Liver (tissue), 9 donors: ENCODE data around the gene FAM184B. TPM values are rescaled to one million over a fixed set of nuclear protein-coding genes. Genes with fewer than 3 reads are reported as not detected.

Source experiments
- DNase-seq: peaks from one replicate; pipeline ENCODE4 v3.0.0-alpha.2; 2017; ENCODE audit warnings: low spot score
- H3K27ac ChIP-seq, 2 donors: one replicate each; pipeline ENCODE4 v1.7.0; 2013; ENCODE audit warnings: inconsistent platforms in 2 of 2, low read length in 2 of 2, control low read depth in 1 of 2, low read depth in 1 of 2, mild to moderate bottlenecking in 1 of 2
- H3K27me3 ChIP-seq, 4 donors: one replicate each; pipeline versions ENCODE4 v1.6.1 to v1.7.0; 2013; ENCODE audit warnings: low read length in 3 of 4, inconsistent platforms in 1 of 4, mild to moderate bottlenecking in 1 of 4, moderate library complexity in 1 of 4; ENCODE audit not compliant: control insufficient read depth in 4 of 4, insufficient read depth in 4 of 4
- H3K36me3 ChIP-seq, 4 donors: one replicate each; pipeline versions ENCODE4 v1.6.1 to v1.7.0; 2013; ENCODE audit warnings: low read length in 3 of 4, mild to moderate bottlenecking in 3 of 4, low read depth in 1 of 4, moderate library complexity in 1 of 4; ENCODE audit not compliant: control insufficient read depth in 4 of 4, insufficient read depth in 3 of 4
- H3K4me1 ChIP-seq, 4 donors: one replicate each; pipeline versions ENCODE4 v1.6.1 to v1.7.0; 2013; ENCODE audit warnings: low read length in 3 of 4, mild to moderate bottlenecking in 3 of 4, moderate library complexity in 1 of 4; ENCODE audit not compliant: control insufficient read depth in 4 of 4, insufficient read depth in 4 of 4
- H3K4me3 ChIP-seq, 3 donors: one replicate each; pipeline versions ENCODE4 v1.6.1 to v1.7.0; 2013; ENCODE audit warnings: low read length in 3 of 3, control low read depth in 1 of 3, low read depth in 1 of 3, mild to moderate bottlenecking in 1 of 3
- H3K9ac ChIP-seq, 2 donors: one replicate each; pipeline ENCODE4 v1.7.0; 2013; ENCODE audit warnings: low read length in 2 of 2, mild to moderate bottlenecking in 2 of 2, moderate library complexity in 2 of 2, control low read depth in 1 of 2, low read depth in 1 of 2
- H3K9me3 ChIP-seq, 4 donors: one replicate each; pipeline versions ENCODE4 v1.6.1 to v1.7.0; 2013; ENCODE audit warnings: low read length in 3 of 4; ENCODE audit not compliant: control insufficient read depth in 4 of 4
- ATF3 ChIP-seq: IDR thresholded peaks from 2 replicates; pipeline ENCODE4 v1.6.1; 2016; ENCODE audit warnings: antibody characterized with exemption
- EGR1 ChIP-seq, 2 donors: IDR thresholded peaks; 2 replicates each; pipeline ENCODE4 v1.6.1; 2016 to 2018; ENCODE audit warnings: antibody characterized with exemption in 2 of 2, low read depth in 2 of 2
- FOXA2 ChIP-seq: IDR thresholded peaks from 2 replicates; pipeline ENCODE4 v1.6.1; 2016; ENCODE audit warnings: antibody characterized with exemption
- GABPA ChIP-seq, 2 donors: IDR thresholded peaks in 1 of 2; conservative IDR thresholded peaks in 1 of 2; 2 replicates each; pipeline ENCODE4 v1.6.1; 2016; ENCODE audit warnings: antibody characterized with exemption in 2 of 2, mild to moderate bottlenecking in 1 of 2, moderate library complexity in 1 of 2
- HNF4A ChIP-seq, 2 donors: conservative IDR thresholded peaks; 2 replicates each; pipeline ENCODE4 v1.6.1; 2016; ENCODE audit warnings: antibody characterized with exemption in 2 of 2, mild to moderate bottlenecking in 2 of 2
- HNF4G ChIP-seq: IDR thresholded peaks from 2 replicates; pipeline ENCODE4 v1.6.1; 2016; ENCODE audit warnings: antibody characterized with exemption
- RAD21 ChIP-seq, 2 donors: IDR thresholded peaks; 2 replicates each; pipeline ENCODE4 v1.6.1; 2016; ENCODE audit warnings: antibody characterized with exemption in 2 of 2, mild to moderate bottlenecking in 2 of 2
- RXRA ChIP-seq, 2 donors: IDR thresholded peaks; 2 replicates each; pipeline ENCODE4 v1.6.1; 2017 to 2018; ENCODE audit warnings: antibody characterized with exemption in 2 of 2, mild to moderate bottlenecking in 1 of 2
- SP1 ChIP-seq: IDR thresholded peaks from 2 replicates; pipeline ENCODE4 v1.6.1; 2018; ENCODE audit warnings: antibody characterized with exemption, mild to moderate bottlenecking
- TAF1 ChIP-seq: conservative IDR thresholded peaks from 2 replicates; pipeline ENCODE4 v1.6.1; 2016; ENCODE audit warnings: antibody characterized with exemption, mild to moderate bottlenecking
- YY1 ChIP-seq: IDR thresholded peaks from 2 replicates; pipeline ENCODE4 v1.6.1; 2016; ENCODE audit warnings: antibody characterized with exemption, mild to moderate bottlenecking
- WGBS: extraction: QIAGEN DNeasy Blood & Tissue Kit; methylation state at CpG from one replicate; pipeline ENCODE4 v1.1.7; 2013; 5-methylcytosine and 5-hydroxymethylcytosine counted together
- polyA plus RNA-seq, 2 donors: library from polyadenylated mRNA; stranded (reverse) in 1 of 2; unstranded in 1 of 2; fragments of 200-250 nt in 1 of 2; fragments of >200 nt in 1 of 2; fragmentation: Nextera tagmentation in 1 of 2; extraction: Ambion mirVana in 1 of 2; gene quantifications; one replicate each; pipeline versions ENCODE4 v1.2.1 to v1.2.3, GENCODE V29; 2013 to 2015
- total RNA-seq, 2 donors: library from RNA; depleted of rRNA; stranded (reverse); fragments of >200 nt; gene quantifications; one replicate each; pipeline ENCODE4 v1.2.3, GENCODE V29; 2014
- TF ChIP-seq, protein P1 (sequence below): IDR thresholded peaks from 2 replicates; pipeline ENCODE4 v1.6.1; 2016; ENCODE audit warnings: antibody characterized with exemption
- donor health status: healthy.
- donor health status: healthy.
- donor health status: healthy.
- donor health status: healthy.
- donor health status: healthy.

The FAM184B gene
- total and polyA plus RNA-seq, 4 donors: 0.01 TPM; not detected in 3

- TF ChIP-seq, protein P1, sequence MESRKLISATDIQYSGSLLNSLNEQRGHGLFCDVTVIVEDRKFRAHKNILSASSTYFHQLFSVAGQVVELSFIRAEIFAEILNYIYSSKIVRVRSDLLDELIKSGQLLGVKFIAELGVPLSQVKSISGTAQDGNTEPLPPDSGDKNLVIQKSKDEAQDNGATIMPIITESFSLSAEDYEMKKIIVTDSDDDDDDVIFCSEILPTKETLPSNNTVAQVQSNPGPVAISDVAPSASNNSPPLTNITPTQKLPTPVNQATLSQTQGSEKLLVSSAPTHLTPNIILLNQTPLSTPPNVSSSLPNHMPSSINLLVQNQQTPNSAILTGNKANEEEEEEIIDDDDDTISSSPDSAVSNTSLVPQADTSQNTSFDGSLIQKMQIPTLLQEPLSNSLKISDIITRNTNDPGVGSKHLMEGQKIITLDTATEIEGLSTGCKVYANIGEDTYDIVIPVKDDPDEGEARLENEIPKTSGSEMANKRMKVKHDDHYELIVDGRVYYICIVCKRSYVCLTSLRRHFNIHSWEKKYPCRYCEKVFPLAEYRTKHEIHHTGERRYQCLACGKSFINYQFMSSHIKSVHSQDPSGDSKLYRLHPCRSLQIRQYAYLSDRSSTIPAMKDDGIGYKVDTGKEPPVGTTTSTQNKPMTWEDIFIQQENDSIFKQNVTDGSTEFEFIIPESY: no peak
- no peak for TF ChIP-seq FOXA2
- TF ChIP-seq HNF4G: no peak
- no peak for TF ChIP-seq ATF3
Measured at GRCh38 chr4:17718471-17718870, 63.0 kb downstream of the FAM184B start (continued).

- TF ChIP-seq, protein P1: no peak
- no peaks in the 10 kb centered on the region for H3K27me3 ChIP-seq
- H3K36me3 ChIP-seq: no peaks in the 10 kb centered on the region
- no peak overlapping the region for H3K27ac ChIP-seq
- WGBS: 65% methylated on average over 5 of the region's 5 CpGs
- no peak overlapping the region for H3K9ac ChIP-seq
- H3K9me3 ChIP-seq: no peaks in the 10 kb centered on the region
- H3K4me3 ChIP-seq: no peak overlapping the region
- no peak for DNase-seq
- no peaks in the 10 kb centered on the region for H3K4me1 ChIP-seq
Measured at GRCh38 chr4:17717301-17717700, 64.1 kb downstream of the FAM184B start.

- 92% methylated on average over 2 of the region's 2 CpGs for WGBS
- H3K4me3 ChIP-seq: no peak overlapping the region
- DNase-seq: no peak
- no peaks in the 10 kb centered on the region for H3K27me3 ChIP-seq
- no peak overlapping the region for H3K27ac ChIP-seq
- no peaks in the 10 kb centered on the region for H3K4me1 ChIP-seq
- no peak overlapping the region for H3K9ac ChIP-seq
- TF ChIP-seq HNF4A (conservative IDR thresholded peaks at IDR 0.05): no peak
- no peak for TF ChIP-seq YY1
- TF ChIP-seq EGR1 (IDR thresholded peaks at IDR 0.05; ENCODE audit: low read depth in 2 of 2): no peak
- TF ChIP-seq TAF1: no peak
- TF ChIP-seq HNF4G: no peak
- no peak for TF ChIP-seq RXRA (IDR thresholded peaks at IDR 0.05)
- TF ChIP-seq GABPA (IDR thresholded peaks at IDR 0.05 in 1 of 2, conservative IDR thresholded peaks at IDR 0.05 in 1 of 2): no peak
- TF ChIP-seq ATF3: no peak
- no peak for TF ChIP-seq FOXA2
- H3K36me3 ChIP-seq: no peaks in the 10 kb centered on the region
- no peaks in the 10 kb centered on the region for H3K9me3 ChIP-seq
Measured at GRCh38 chr4:17715511-17715910, 65.9 kb downstream of the FAM184B start.

GRCh38 chr4:17713779-17714178 is 67.6 kb downstream of the FAM184B start:
- Histone ChIP-seq H3K4me3 (no peak overlapping the region), H3K9ac (no peak overlapping the region), H3K4me1 (no peaks in the 10 kb centered on the region), H3K27ac (no peak overlapping the region), H3K36me3 (no peaks in the 10 kb centered on the region), H3K9me3 (no peaks in the 10 kb centered on the region), H3K27me3 (no peaks in the 10 kb centered on the region)
- DNase-seq: no peak
- TF ChIP-seq RAD21 (IDR thresholded peaks at IDR 0.05) (no peak), RXRA (IDR thresholded peaks at IDR 0.05) (no peak), SP1 (no peak)
- TF ChIP-seq, protein P1: no peak
- WGBS: 91% methylated on average over 5 of the region's 5 CpGs
